ENCODE results near the gene TBC1D20. TPM values are rescaled to one million over a fixed set of nuclear protein-coding genes. Genes with fewer than 3 reads are reported as not detected.

Gene TBC1D20
- total and polyA plus RNA-seq, 2 experiments from 2014 or later: 4.8 to 15.0 TPM

DNA sequence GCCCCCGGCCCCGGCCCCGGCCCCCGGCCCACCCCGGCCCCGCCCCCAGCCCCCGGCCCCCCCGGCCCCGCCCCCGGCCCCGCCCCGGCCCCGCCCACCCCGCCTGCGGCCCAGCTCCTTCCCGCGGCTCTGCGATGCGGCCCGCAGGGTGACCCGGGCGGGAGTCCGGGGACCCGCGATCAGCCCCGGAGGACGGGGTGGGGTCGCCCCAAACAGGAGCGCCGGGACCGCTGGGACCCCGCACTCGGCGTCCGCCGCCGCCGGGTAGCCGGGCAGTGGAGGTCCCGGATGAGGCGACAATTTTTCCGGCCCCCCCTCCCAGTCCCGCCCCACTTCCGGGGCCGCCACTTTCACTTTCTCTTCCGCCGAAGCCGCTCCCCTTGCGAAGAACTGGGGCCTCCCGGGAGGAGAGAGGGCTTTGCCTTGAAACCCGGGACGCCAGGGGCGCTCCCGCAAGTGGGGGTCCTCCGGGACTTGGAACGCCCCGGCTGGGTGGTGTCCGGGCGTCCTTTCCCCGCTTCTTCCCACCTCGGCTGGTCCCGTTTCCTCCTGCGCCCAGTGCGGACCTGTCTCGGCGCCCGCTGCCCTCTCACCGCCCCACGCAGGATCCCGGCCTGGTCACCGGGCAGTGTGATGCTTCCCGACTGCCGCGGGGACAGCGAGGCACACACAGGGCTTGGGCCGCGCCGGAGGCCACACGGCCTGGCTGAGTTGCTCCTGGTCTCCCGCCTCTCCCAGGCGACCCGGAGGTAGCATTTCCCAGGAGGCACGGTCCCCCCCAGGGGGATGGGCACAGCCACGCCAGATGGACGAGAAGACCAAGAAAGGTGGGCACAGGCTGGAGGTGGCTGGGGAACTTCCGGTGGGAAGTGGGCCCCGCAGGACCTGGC is 54.1 kb downstream of the TBC1D20 start, which contains the start of gene RBCK1 (continued):
- TF ChIP-seq, protein P1, sequence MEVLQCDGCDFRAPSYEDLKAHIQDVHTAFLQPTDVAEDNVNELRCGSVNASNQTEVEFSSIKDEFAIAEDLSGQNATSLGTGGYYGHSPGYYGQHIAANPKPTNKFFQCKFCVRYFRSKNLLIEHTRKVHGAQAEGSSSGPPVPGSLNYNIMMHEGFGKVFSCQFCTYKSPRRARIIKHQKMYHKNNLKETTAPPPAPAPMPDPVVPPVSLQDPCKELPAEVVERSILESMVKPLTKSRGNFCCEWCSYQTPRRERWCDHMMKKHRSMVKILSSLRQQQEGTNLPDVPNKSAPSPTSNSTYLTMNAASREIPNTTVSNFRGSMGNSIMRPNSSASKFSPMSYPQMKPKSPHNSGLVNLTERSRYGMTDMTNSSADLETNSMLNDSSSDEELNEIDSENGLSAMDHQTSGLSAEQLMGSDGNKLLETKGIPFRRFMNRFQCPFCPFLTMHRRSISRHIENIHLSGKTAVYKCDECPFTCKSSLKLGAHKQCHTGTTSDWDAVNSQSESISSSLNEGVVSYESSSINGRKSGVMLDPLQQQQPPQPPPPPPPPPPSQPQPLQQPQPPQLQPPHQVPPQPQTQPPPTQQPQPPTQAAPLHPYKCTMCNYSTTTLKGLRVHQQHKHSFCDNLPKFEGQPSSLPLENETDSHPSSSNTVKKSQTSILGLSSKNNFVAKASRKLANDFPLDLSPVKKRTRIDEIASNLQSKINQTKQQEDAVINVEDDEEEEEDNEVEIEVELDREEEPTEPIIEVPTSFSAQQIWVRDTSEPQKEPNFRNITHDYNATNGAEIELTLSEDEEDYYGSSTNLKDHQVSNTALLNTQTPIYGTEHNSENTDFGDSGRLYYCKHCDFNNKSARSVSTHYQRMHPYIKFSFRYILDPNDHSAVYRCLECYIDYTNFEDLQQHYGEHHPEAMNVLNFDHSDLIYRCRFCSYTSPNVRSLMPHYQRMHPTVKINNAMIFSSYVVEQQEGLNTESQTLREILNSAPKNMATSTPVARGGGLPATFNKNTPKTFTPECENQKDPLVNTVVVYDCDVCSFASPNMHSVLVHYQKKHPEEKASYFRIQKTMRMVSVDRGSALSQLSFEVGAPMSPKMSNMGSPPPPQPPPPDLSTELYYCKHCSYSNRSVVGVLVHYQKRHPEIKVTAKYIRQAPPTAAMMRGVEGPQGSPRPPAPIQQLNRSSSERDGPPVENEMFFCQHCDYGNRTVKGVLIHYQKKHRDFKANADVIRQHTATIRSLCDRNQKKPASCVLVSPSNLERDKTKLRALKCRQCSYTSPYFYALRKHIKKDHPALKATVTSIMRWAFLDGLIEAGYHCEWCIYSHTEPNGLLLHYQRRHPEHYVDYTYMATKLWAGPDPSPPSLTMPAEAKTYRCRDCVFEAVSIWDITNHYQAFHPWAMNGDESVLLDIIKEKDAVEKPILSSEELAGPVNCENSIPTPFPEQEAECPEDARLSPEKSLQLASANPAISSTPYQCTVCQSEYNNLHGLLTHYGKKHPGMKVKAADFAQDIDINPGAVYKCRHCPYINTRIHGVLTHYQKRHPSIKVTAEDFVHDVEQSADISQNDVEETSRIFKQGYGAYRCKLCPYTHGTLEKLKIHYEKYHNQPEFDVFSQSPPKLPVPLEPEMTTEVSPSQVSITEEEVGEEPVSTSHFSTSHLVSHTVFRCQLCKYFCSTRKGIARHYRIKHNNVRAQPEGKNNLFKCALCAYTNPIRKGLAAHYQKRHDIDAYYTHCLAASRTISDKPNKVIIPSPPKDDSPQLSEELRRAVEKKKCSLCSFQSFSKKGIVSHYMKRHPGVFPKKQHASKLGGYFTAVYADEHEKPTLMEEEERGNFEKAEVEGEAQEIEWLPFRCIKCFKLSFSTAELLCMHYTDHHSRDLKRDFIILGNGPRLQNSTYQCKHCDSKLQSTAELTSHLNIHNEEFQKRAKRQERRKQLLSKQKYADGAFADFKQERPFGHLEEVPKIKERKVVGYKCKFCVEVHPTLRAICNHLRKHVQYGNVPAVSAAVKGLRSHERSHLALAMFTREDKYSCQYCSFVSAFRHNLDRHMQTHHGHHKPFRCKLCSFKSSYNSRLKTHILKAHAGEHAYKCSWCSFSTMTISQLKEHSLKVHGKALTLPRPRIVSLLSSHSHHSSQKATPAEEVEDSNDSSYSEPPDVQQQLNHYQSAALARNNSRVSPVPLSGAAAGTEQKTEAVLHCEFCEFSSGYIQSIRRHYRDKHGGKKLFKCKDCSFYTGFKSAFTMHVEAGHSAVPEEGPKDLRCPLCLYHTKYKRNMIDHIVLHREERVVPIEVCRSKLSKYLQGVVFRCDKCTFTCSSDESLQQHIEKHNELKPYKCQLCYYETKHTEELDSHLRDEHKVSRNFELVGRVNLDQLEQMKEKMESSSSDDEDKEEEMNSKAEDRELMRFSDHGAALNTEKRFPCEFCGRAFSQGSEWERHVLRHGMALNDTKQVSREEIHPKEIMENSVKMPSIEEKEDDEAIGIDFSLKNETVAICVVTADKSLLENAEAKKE (CRISPR knock-in tag; IDR thresholded peaks at IDR 0.05): no peak
- TF ChIP-seq NANOG (IDR thresholded peaks at IDR 0.05; ENCODE audit: borderline replicate concordance) (no peak), ZNF331 (CRISPR knock-in tag; IDR thresholded peaks at IDR 0.05; ENCODE audit: low read depth) (no peak), ZNF114 (CRISPR knock-in tag; IDR thresholded peaks at IDR 0.05) (no peak), CTCF (conservative IDR thresholded peaks at IDR 0.05; ENCODE audit: low read depth in 2 of 2) (no peak), POLR2AphosphoS5 (IDR thresholded peaks at IDR 0.05; ENCODE audit: low read depth) (no peak), JUNB (IDR thresholded peaks at IDR 0.05; ENCODE audit: unreplicated experiment) (no peak), EZH2 (IDR thresholded peaks at IDR 0.05; ENCODE audit: low read depth, unreplicated experiment) (no peak), STAT1 (IDR thresholded peaks at IDR 0.05; ENCODE audit: unreplicated experiment) (no peak), EZH2phosphoT487 (IDR thresholded peaks at IDR 0.05; ENCODE audit: unreplicated experiment) (no peak), CREB1 (CRISPR knock-in tag; IDR thresholded peaks at IDR 0.05; ENCODE audit: low read depth) (no peak)
- TF ChIP-seq, protein P2, sequence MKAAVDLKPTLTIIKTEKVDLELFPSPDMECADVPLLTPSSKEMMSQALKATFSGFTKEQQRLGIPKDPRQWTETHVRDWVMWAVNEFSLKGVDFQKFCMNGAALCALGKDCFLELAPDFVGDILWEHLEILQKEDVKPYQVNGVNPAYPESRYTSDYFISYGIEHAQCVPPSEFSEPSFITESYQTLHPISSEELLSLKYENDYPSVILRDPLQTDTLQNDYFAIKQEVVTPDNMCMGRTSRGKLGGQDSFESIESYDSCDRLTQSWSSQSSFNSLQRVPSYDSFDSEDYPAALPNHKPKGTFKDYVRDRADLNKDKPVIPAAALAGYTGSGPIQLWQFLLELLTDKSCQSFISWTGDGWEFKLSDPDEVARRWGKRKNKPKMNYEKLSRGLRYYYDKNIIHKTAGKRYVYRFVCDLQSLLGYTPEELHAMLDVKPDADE (IDR thresholded peaks at IDR 0.05): no peak

Measured in GM23338 (cell line).